Osteoblast (primary cell): ENCODE measurements around the gene UNC13A. TPM values are rescaled to one million over a fixed set of nuclear protein-coding genes. Genes with fewer than 3 reads are reported as not detected.
"Not testable (repeated sequence)": the region's sequence is repeated elsewhere in the genome, so short reads cannot be mapped to it uniquely, and the experiment has no call there.

Source experiments
- DNase-seq: peaks from one replicate; pipeline ENCODE4 v3.0.0; 2011; ENCODE audit warnings: low spot score, mixed read lengths; ENCODE audit not compliant: insufficient read length; ENCODE audit errors: missing footprints
- H2AFZ ChIP-seq: 2 replicates; pipeline ENCODE4 v1.6.0; 2011; ENCODE audit warnings: mild to moderate bottlenecking, low read length
- H3K27ac ChIP-seq: 2 replicates; pipeline ENCODE4 v1.5.1; 2011; ENCODE audit warnings: mild to moderate bottlenecking, low read depth, low read length, moderate library complexity
- H3K27me3 ChIP-seq: 2 replicates; pipeline ENCODE4 v1.6.0; 2012; ENCODE audit warnings: mild to moderate bottlenecking, control low read depth, inconsistent platforms, low read length, moderate library complexity; ENCODE audit not compliant: insufficient read depth
- H3K36me3 ChIP-seq: 2 replicates; pipeline ENCODE4 v1.5.1; 2011; ENCODE audit warnings: mild to moderate bottlenecking, low read length, control low read depth, moderate library complexity; ENCODE audit not compliant: insufficient read depth
- H3K4me1 ChIP-seq: 2 replicates; pipeline ENCODE4 v1.5.1; 2011; ENCODE audit warnings: mild to moderate bottlenecking, low read length, control low read depth, moderate library complexity; ENCODE audit not compliant: insufficient read depth
- H3K4me2 ChIP-seq: 2 replicates; pipeline ENCODE4 v1.6.0; 2011; ENCODE audit warnings: mild to moderate bottlenecking, low read length; ENCODE audit not compliant: insufficient read depth
- H3K4me3 ChIP-seq: fragments of 200-600 bp; sonication (generic); 3 replicates; pipeline ENCODE4 v1.5.1; 2012; ENCODE audit warnings: mild to moderate bottlenecking, low read length, inconsistent platforms; ENCODE audit not compliant: insufficient read depth
- H3K79me2 ChIP-seq: 2 replicates; pipeline ENCODE4 v1.6.0; 2012; ENCODE audit warnings: mild to moderate bottlenecking, low read length, control low read depth, inconsistent platforms; ENCODE audit not compliant: insufficient read depth
- H3K9me3 ChIP-seq: 2 replicates; pipeline ENCODE4 v1.5.1; 2011; ENCODE audit warnings: low read depth, low read length, control low read depth
- H4K20me1 ChIP-seq: 2 replicates; pipeline ENCODE4 v1.6.0; 2012; ENCODE audit warnings: mild to moderate bottlenecking, low read length, control low read depth; ENCODE audit not compliant: insufficient read depth
- total RNA-seq: library from RNA; depleted of rRNA; stranded (reverse); fragments of >200 nt; gene quantifications from 2 replicates; pipeline ENCODE4 v1.2.3, GENCODE V29; 2012
- TF ChIP-seq, protein P1 (sequence below): IDR thresholded peaks from 2 replicates; pipeline ENCODE4 v1.5.1; 2011; ENCODE audit warnings: mild to moderate bottlenecking, low read depth, low read length, moderate library complexity; ENCODE audit errors: extremely low read depth

Gene UNC13A
- total RNA-seq, 1 donor: under 0.01 TPM

GRCh38 chr19:17575871-17576757 is 112.0 kb downstream of the UNC13A start:
- Histone ChIP-seq H3K4me3 (no peak overlapping the region), H3K27ac (no peak overlapping the region), H3K4me1 (no peaks in the 10 kb centered on the region), H3K9me3 (no peaks in the 10 kb centered on the region), H3K36me3 (peaks cover 63% of the 10 kb centered on the region), H2AFZ (no peak overlapping the region), H3K79me2 (peaks cover 5% of the 10 kb centered on the region), H3K4me2 (no peak overlapping the region), H3K27me3 (no peaks in the 10 kb centered on the region), H4K20me1 (peaks cover 24% of the 10 kb centered on the region)
- DNase-seq: peak; percentile 35
- TF ChIP-seq, protein P1, sequence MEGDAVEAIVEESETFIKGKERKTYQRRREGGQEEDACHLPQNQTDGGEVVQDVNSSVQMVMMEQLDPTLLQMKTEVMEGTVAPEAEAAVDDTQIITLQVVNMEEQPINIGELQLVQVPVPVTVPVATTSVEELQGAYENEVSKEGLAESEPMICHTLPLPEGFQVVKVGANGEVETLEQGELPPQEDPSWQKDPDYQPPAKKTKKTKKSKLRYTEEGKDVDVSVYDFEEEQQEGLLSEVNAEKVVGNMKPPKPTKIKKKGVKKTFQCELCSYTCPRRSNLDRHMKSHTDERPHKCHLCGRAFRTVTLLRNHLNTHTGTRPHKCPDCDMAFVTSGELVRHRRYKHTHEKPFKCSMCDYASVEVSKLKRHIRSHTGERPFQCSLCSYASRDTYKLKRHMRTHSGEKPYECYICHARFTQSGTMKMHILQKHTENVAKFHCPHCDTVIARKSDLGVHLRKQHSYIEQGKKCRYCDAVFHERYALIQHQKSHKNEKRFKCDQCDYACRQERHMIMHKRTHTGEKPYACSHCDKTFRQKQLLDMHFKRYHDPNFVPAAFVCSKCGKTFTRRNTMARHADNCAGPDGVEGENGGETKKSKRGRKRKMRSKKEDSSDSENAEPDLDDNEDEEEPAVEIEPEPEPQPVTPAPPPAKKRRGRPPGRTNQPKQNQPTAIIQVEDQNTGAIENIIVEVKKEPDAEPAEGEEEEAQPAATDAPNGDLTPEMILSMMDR: no peak

DNA sequence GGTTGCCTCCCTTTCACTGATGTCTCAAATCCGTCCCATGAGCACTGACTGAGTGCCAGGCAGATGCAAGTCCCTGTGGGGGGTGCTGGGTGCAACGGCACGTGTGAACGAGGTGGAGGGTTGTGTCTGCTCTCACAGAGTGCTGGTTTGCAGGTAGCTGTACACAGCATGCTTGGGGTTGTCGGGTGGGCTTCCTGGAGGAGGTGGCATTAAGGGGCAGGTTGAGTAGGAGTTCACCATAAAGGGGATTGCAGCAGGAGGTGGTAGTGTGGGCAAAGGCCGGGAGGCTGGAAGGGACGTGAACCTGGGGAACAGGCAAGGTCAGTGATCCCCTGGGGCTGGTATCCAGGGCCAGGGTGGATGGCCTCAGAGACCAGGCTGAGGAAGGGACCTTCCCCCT is 115.5 kb downstream of the UNC13A start:
- Histone ChIP-seq H3K9me3 (no peaks in the 10 kb centered on the region), H3K27ac (no peak overlapping the region), H3K4me1 (no peaks in the 10 kb centered on the region), H2AFZ (no peak overlapping the region), H3K79me2 (peaks cover 5% of the 10 kb centered on the region), H4K20me1 (peaks cover 18% of the 10 kb centered on the region), H3K36me3 (peaks cover 62% of the 10 kb centered on the region), H3K4me2 (no peak overlapping the region), H3K4me3 (no peak overlapping the region), H3K27me3 (no peaks in the 10 kb centered on the region)
- DNase-seq: peak; percentile 34
- TF ChIP-seq, protein P1: no peak

- H4K20me1 ChIP-seq: peaks cover 15% of the 10 kb centered on the region
- H3K4me3 ChIP-seq: no peak overlapping the region
- DNase-seq: no peak
- H2AFZ ChIP-seq: no peak overlapping the region
- H3K27me3 ChIP-seq: no peaks in the 10 kb centered on the region
- no peak overlapping the region for H3K27ac ChIP-seq
- TF ChIP-seq, protein P1: no peak
- H3K79me2 ChIP-seq: peaks cover 5% of the 10 kb centered on the region
- H3K4me1 ChIP-seq: no peaks in the 10 kb centered on the region
- no peaks in the 10 kb centered on the region for H3K9me3 ChIP-seq
- H3K4me2 ChIP-seq: no peak overlapping the region
- H3K36me3 ChIP-seq: peaks cover 72% of the 10 kb centered on the region
Observed at GRCh38 chr19:17570791-17571190, 117.4 kb downstream of the UNC13A start.

GRCh38 chr19:17570291-17570690 is 117.9 kb downstream of the UNC13A start:
- H3K4me2 ChIP-seq, H3K27ac ChIP-seq, H3K4me3 ChIP-seq, H3K27me3 ChIP-seq, DNase-seq, H3K4me1 ChIP-seq, H3K79me2 ChIP-seq, H3K9me3 ChIP-seq, H2AFZ ChIP-seq: not testable (repeated sequence)
- H3K36me3 ChIP-seq: peaks cover 72% of the 10 kb centered on the region
- H4K20me1 ChIP-seq: peaks cover 11% of the 10 kb centered on the region
